CD14-positive monocyte (primary cell): ENCODE results near the gene LHX4. TPM values are rescaled to one million over a fixed set of nuclear protein-coding genes. Genes with fewer than 3 reads are reported as not detected.

ENCODE experiments used
- DNase-seq, 3 donors: peaks; one replicate each; pipeline ENCODE4 v3.0.0-alpha.2; 2011 to 2022
- H2AFZ ChIP-seq: 2 replicates; pipeline ENCODE4 v1.6.0; 2012; ENCODE audit warnings: mild to moderate bottlenecking, low read depth, low read length, inconsistent platforms; ENCODE audit not compliant: insufficient read depth, poor library complexity, severe bottlenecking
- H3K27ac ChIP-seq, 2 donors: 1 replicate in 1 of 2; 2 replicates in 1 of 2; pipeline ENCODE4 v1.5.1; 2012 to 2013; ENCODE audit warnings: low read length in 2 of 2, control low read depth in 1 of 2, inconsistent platforms in 1 of 2, low read depth in 1 of 2, mild to moderate bottlenecking in 1 of 2
- H3K27me3 ChIP-seq, 2 donors: one replicate each; pipeline versions ENCODE4 v1.6.0 to v1.6.1; 2011 to 2013; ENCODE audit warnings: low read length in 2 of 2; ENCODE audit not compliant: control insufficient read depth in 2 of 2, insufficient read depth in 2 of 2
- H3K36me3 ChIP-seq, 2 donors: replicated peaks in 1 of 2; 1 replicate in 1 of 2; 2 replicates in 1 of 2; pipeline versions ENCODE4 v1.5.1 to v1.6.1; 2012 to 2013; ENCODE audit warnings: low read length in 2 of 2, control low read depth in 1 of 2, inconsistent platforms in 1 of 2, mild to moderate bottlenecking in 1 of 2; ENCODE audit not compliant: insufficient read depth in 2 of 2, control insufficient read depth in 1 of 2
- H3K4me1 ChIP-seq, 2 donors: 1 replicate in 1 of 2; 2 replicates in 1 of 2; pipeline versions ENCODE4 v1.5.1 to v1.6.1; 2012 to 2013; ENCODE audit warnings: low read length in 2 of 2, control low read depth in 1 of 2, inconsistent platforms in 1 of 2, mild to moderate bottlenecking in 1 of 2, moderate library complexity in 1 of 2; ENCODE audit not compliant: insufficient read depth in 2 of 2, control insufficient read depth in 1 of 2
- H3K4me2 ChIP-seq: replicated peaks from 2 replicates; pipeline ENCODE3; 2012; ENCODE audit warnings: low read length, moderate library complexity, mild to moderate bottlenecking; ENCODE audit not compliant: poor library complexity, severe bottlenecking; ENCODE audit errors: extremely low read depth
- H3K4me3 ChIP-seq, 3 experiments: fragments of 200-600 bp in 1 of 3; sonication (generic) in 1 of 3; replicated peaks in 1 of 3; 1 replicate in 2 of 3; 2 replicates in 1 of 3; pipeline ENCODE4 v1.5.1; 2011 to 2013; ENCODE audit warnings: low read length in 3 of 3, mild to moderate bottlenecking in 3 of 3, control low read depth in 2 of 3, low read depth in 2 of 3, inconsistent platforms in 1 of 3, moderate library complexity in 1 of 3
- H3K79me2 ChIP-seq: 2 replicates; pipeline ENCODE4 v1.6.0; 2012; ENCODE audit warnings: mild to moderate bottlenecking, control low read depth, inconsistent platforms, low read length, moderate library complexity; ENCODE audit not compliant: insufficient read depth
- H3K9ac ChIP-seq: 2 replicates; pipeline ENCODE4 v1.6.0; 2017; ENCODE audit warnings: low read length, mild to moderate bottlenecking; ENCODE audit not compliant: insufficient read depth, poor library complexity, severe bottlenecking
- H3K9me3 ChIP-seq, 2 donors: replicated peaks in 1 of 2; 1 replicate in 1 of 2; 2 replicates in 1 of 2; pipeline versions ENCODE4 v1.5.1 to v1.6.1; 2012 to 2013; ENCODE audit warnings: low read length in 2 of 2, control low read depth in 1 of 2; ENCODE audit not compliant: control insufficient read depth in 1 of 2, insufficient read depth in 1 of 2
- H4K20me1 ChIP-seq: 2 replicates; pipeline ENCODE4 v1.6.0; 2012; ENCODE audit warnings: mild to moderate bottlenecking, low read length, control low read depth, moderate library complexity; ENCODE audit not compliant: insufficient read depth
- H3K27ac Mint-ChIP-seq, 7 donors: one replicate each; pipeline ENCODE4 v1.8.0; 2020; ENCODE audit warnings: mild to moderate bottlenecking in 7 of 7, mixed read lengths in 7 of 7, moderate library complexity in 6 of 7, inconsistent platforms in 2 of 7
- H3K27me3 Mint-ChIP-seq, 3 donors: one replicate each; pipeline ENCODE4 v1.8.0; 2021 to 2022; ENCODE audit warnings: low read depth in 3 of 3, mild to moderate bottlenecking in 3 of 3, mixed read lengths in 3 of 3, moderate library complexity in 3 of 3, inconsistent platforms in 1 of 3
- H3K36me3 Mint-ChIP-seq, 2 donors: one replicate each; pipeline ENCODE4 v1.8.0; 2020; ENCODE audit warnings: mixed read lengths in 2 of 2, inconsistent platforms in 1 of 2, mild to moderate bottlenecking in 1 of 2
- H3K4me1 Mint-ChIP-seq: one replicate; pipeline ENCODE4 v1.8.0; 2020; ENCODE audit warnings: mild to moderate bottlenecking, mixed read lengths
- H3K4me3 Mint-ChIP-seq, 2 donors: one replicate each; pipeline ENCODE4 v1.8.0; 2020; ENCODE audit warnings: mild to moderate bottlenecking in 2 of 2, mixed read lengths in 2 of 2, moderate library complexity in 1 of 2
- H3K9me3 Mint-ChIP-seq, 7 donors: one replicate each; pipeline ENCODE4 v1.8.0; 2020 to 2022; ENCODE audit warnings: mixed read lengths in 7 of 7, mild to moderate bottlenecking in 6 of 7, moderate library complexity in 6 of 7, inconsistent platforms in 2 of 7
- WGBS: methylation state at CpG from one replicate; pipeline ENCODE4 v1.1.5; 2013; ENCODE audit warnings: missing lambda C conversion rate; ENCODE audit not compliant: insufficient coverage; 5-methylcytosine and 5-hydroxymethylcytosine counted together
- intact Hi-C, 2 donors: fragments of 100-400 bp; cut with micrococcal nuclease; formaldehyde crosslinking; loops; one replicate each; pipeline versions ENCODE4 v1.15.0 to v1.15.1; 2023
- polyA plus RNA-seq, 3 donors: library from polyadenylated mRNA; depleted of rRNA in 1 of 3; unstranded in 2 of 3; stranded (reverse) in 1 of 3; fragments of 300-500 nt in 2 of 3; fragments of >200 nt in 1 of 3; fragmentation: Illumina TruSeq in 2 of 3; gene quantifications; 1 replicate in 2 of 3; 2 replicates in 1 of 3; pipeline ENCODE4 v1.2.3, GENCODE V29; 2012 to 2021
- TF ChIP-seq, protein P1 (sequence below): fragments of 200-600 bp; IDR thresholded peaks from one replicate; pipeline ENCODE4 v1.8.0; 2022; ENCODE audit warnings: antibody characterized with exemption, mild to moderate bottlenecking

LHX4 gene
- polyA plus RNA-seq, 3 donors: not detected

GRCh38 chr1:180219776-180220175 is 10.3 kb upstream of the LHX4 start:
- H3K27ac Mint-ChIP-seq: no peak overlapping the region
- no peak overlapping the region for H3K27ac ChIP-seq
- H3K4me3 ChIP-seq: no peak overlapping the region
- no peaks in the 10 kb centered on the region for H3K36me3 ChIP-seq
- H2AFZ ChIP-seq: no peak overlapping the region
- H3K27me3 Mint-ChIP-seq: peaks cover 21 to 37% (median 26%) of the 10 kb centered on the region in 3 donors
- DNase-seq: no peak
- peaks cover 0 to 3% (median 0%) of the 10 kb centered on the region in 7 donors for H3K9me3 Mint-ChIP-seq
- H3K4me3 Mint-ChIP-seq: no peak overlapping the region
- H3K4me1 ChIP-seq: no peaks in the 10 kb centered on the region
- intact Hi-C loops: no loop called here
- TF ChIP-seq, protein P1, sequence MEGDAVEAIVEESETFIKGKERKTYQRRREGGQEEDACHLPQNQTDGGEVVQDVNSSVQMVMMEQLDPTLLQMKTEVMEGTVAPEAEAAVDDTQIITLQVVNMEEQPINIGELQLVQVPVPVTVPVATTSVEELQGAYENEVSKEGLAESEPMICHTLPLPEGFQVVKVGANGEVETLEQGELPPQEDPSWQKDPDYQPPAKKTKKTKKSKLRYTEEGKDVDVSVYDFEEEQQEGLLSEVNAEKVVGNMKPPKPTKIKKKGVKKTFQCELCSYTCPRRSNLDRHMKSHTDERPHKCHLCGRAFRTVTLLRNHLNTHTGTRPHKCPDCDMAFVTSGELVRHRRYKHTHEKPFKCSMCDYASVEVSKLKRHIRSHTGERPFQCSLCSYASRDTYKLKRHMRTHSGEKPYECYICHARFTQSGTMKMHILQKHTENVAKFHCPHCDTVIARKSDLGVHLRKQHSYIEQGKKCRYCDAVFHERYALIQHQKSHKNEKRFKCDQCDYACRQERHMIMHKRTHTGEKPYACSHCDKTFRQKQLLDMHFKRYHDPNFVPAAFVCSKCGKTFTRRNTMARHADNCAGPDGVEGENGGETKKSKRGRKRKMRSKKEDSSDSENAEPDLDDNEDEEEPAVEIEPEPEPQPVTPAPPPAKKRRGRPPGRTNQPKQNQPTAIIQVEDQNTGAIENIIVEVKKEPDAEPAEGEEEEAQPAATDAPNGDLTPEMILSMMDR: no peak
- H3K4me2 ChIP-seq: no peak overlapping the region
- peaks cover 13 to 18% of the 10 kb centered on the region in 2 donors for H3K27me3 ChIP-seq
- no peaks in the 10 kb centered on the region for H4K20me1 ChIP-seq
- no peaks in the 10 kb centered on the region for H3K79me2 ChIP-seq
- H3K4me1 Mint-ChIP-seq: no peaks in the 10 kb centered on the region
- no peaks in the 10 kb centered on the region for H3K36me3 Mint-ChIP-seq
- H3K9me3 ChIP-seq: peaks cover 0 to 2% of the 10 kb centered on the region in 2 donors
- no peak overlapping the region for H3K9ac ChIP-seq
- WGBS: 96% methylated on average over 9 of the region's 11 CpGs

GRCh38 chr1:180221462-180221861 is 8.6 kb upstream of the LHX4 start:
- Histone ChIP-seq H3K36me3 (no peaks in the 10 kb centered on the region), H3K4me2 (no peak overlapping the region), H3K27ac (no peak overlapping the region), H3K79me2 (no peaks in the 10 kb centered on the region), H4K20me1 (no peaks in the 10 kb centered on the region), H3K4me3 (no peak overlapping the region), H3K9ac (no peak overlapping the region), H3K9me3 (peaks cover 2 to 4% of the 10 kb centered on the region in 2 donors), H2AFZ (no peak overlapping the region), H3K4me1 (no peaks in the 10 kb centered on the region), H3K27me3 (peaks cover 29 to 35% of the 10 kb centered on the region in 2 donors)
- intact Hi-C loops: no loop called here
- Mint-ChIP-seq H3K4me3 (no peak overlapping the region), H3K27me3 (peaks cover 36 to 53% (median 42%) of the 10 kb centered on the region in 3 donors), H3K9me3 (peaks cover 0 to 4% (median 0%) of the 10 kb centered on the region in 7 donors), H3K27ac (no peak overlapping the region), H3K36me3 (no peaks in the 10 kb centered on the region), H3K4me1 (no peaks in the 10 kb centered on the region)
- WGBS: 100% methylated on average over 3 of the region's 6 CpGs
- no peak for DNase-seq
- TF ChIP-seq, protein P1: no peak
